Measurements from ENCODE around the gene SYK.

DNA sequence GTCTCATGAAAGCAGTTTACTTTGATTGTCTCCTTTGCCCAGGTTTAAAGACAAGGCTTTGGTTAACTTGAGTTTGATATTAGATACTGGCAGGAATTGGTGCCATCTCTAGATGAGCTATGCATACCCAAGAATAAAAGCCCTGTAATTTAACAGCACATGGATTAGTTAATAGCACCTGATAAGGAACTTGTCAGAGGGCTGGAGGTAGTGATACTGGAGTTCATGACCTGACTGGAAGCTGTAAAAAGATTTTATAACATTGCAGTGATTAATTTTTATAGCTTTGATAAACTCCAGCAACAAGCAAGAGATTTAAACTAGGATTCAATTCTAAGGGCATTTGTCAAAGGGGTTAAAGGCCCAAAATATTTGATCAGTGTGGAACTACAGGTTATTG lies 34.9 kb upstream of the SYK start:
- TF ChIP-seq POLR2A (IDR thresholded peaks at IDR 0.05; ENCODE audit: low read depth, low read length) = no peak
- TF ChIP-seq POLR2AphosphoS5 (IDR thresholded peaks at IDR 0.05; ENCODE audit: low read depth, low read length) = no peak
- TF ChIP-seq TAF1 (IDR thresholded peaks at IDR 0.05; ENCODE audit: low read depth, low read length) = no peak
- TF ChIP-seq SPI1 (IDR thresholded peaks at IDR 0.05; ENCODE audit: low read depth, low read length) = no peak
- TF ChIP-seq PAX5 (IDR thresholded peaks at IDR 0.05; ENCODE audit: insufficient read depth, low read length, severe bottlenecking) = no peak

Measured in GM12891 (cell line).